Left lung (tissue), 10 donors: ENCODE data around the gene IGSF9B. TPM values are rescaled to one million over a fixed set of nuclear protein-coding genes. Genes with fewer than 3 reads are reported as not detected.

ENCODE experiments used
- ATAC-seq: fragments of 200-7000 bp; cut with Tn5 transposase; one replicate; pipeline ENCODE4 v1.9.1; 2020; ENCODE audit warnings: moderate library complexity
- DNase-seq, 4 donors: peaks; one replicate each; pipeline ENCODE4 v3.0.0-alpha.2; 2013 to 2020
- H3K27ac ChIP-seq, 2 donors: fragments of 200-600 bp; sonication (generic) in 1 of 2; one replicate each; pipeline versions ENCODE4 v1.5.0 to v1.8.0; 2020 to 2021
- H3K27me3 ChIP-seq, 2 donors: fragments of 200-600 bp; sonication (generic) in 1 of 2; one replicate each; pipeline versions ENCODE4 v1.5.0 to v1.8.0; 2020 to 2021
- H3K36me3 ChIP-seq, 2 donors: fragments of 200-600 bp; sonication (generic) in 1 of 2; one replicate each; pipeline versions ENCODE4 v1.5.0 to v1.8.0; 2020 to 2021
- H3K4me1 ChIP-seq, 2 donors: fragments of 200-600 bp; one replicate each; pipeline ENCODE4 v1.8.0; 2021
- H3K4me3 ChIP-seq, 2 donors: fragments of 200-600 bp; sonication (generic) in 1 of 2; one replicate each; pipeline versions ENCODE4 v1.5.0 to v1.8.0; 2020 to 2021; ENCODE audit warnings: mild to moderate bottlenecking in 1 of 2
- H3K9me3 ChIP-seq, 2 donors: fragments of 200-600 bp; sonication (generic) in 1 of 2; one replicate each; pipeline versions ENCODE4 v1.5.0 to v1.8.0; 2020 to 2021
- intact Hi-C, 2 donors: fragments of 100-400 bp; cut with DNase I; formaldehyde crosslinking; loops; one replicate each; pipeline versions ENCODE4 v1.11.2 to v1.14.2; 2022
- polyA plus RNA-seq, 6 donors: library from polyadenylated mRNA; unstranded; fragments of 120-200 nt; gene quantifications; one replicate each; pipeline ENCODE4 v1.2.1, GENCODE V29; 2013; ENCODE audit not compliant: insufficient read length in 6 of 6
- total RNA-seq, 2 donors: library from RNA; stranded (reverse); fragmentation: NEBNext Ultra II Directional; extraction: Animal tissue kit (Norgen Biotek cat#: 25700); gene quantifications; one replicate each; pipeline ENCODE4 v1.2.1, GENCODE V29; 2021
- TF ChIP-seq, protein P1 (sequence below), 2 donors: fragments of 200-600 bp; sonication (generic) in 1 of 2; IDR thresholded peaks; one replicate each; pipeline versions ENCODE4 v1.5.0 to v1.8.0; 2021; ENCODE audit warnings: antibody characterized with exemption in 2 of 2
- donor health status: DM: no; HTN: yes; CAD: no.
- donor health status: DM: no; HTN: no; CAD: no.

The IGSF9B gene
- total and polyA plus RNA-seq, 8 donors, result 1.8 to 9.9 (median 2.8) TPM

DNA sequence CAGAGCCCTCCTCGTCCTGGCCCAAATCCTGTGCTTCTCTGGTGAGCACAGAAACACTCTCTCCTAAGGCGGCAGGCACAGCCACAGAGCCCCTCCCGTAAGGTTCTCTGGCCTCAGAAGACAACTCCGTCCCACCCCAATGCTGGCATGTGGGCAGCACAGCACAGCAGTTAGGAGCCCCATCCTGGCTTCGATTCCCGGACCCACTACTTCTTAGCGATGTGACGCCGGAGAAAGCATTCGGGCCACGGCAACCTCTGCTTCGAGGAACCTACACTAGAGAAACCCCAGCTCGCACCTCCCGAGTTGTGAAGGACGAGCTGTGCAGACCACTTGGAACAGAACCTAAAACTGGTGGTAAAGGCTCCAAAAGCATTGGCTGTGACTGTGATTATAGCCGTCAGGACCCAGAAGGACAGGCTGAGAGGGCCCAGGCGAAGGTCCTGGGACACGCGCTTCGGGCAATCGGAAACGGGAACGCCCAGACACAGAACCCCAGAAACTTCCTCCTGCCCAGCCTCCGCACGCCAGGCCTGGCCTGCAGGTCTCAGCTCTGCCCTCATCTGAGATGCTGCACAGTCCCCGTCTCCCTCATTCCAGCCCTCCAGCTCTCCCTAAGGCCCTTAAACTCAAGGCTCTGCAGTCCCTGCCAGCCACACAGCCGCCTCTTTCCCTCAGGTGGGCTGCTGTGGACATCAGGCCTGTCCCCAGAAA lies 26.6 kb downstream of the IGSF9B start:
- ATAC-seq, result no peak
- Histone ChIP-seq H3K36me3 (no peaks in the 10 kb centered on the region), H3K4me3 (no peak overlapping the region), H3K9me3 (no peaks in the 10 kb centered on the region), H3K4me1 (peaks cover 0 to 9% of the 10 kb centered on the region in 2 donors), H3K27me3 (no peaks in the 10 kb centered on the region), H3K27ac (no peak overlapping the region)
- intact Hi-C loops, result no loop called here
- peak in 1 of 4 donors; percentile 54 for DNase-seq
- TF ChIP-seq, protein P1, sequence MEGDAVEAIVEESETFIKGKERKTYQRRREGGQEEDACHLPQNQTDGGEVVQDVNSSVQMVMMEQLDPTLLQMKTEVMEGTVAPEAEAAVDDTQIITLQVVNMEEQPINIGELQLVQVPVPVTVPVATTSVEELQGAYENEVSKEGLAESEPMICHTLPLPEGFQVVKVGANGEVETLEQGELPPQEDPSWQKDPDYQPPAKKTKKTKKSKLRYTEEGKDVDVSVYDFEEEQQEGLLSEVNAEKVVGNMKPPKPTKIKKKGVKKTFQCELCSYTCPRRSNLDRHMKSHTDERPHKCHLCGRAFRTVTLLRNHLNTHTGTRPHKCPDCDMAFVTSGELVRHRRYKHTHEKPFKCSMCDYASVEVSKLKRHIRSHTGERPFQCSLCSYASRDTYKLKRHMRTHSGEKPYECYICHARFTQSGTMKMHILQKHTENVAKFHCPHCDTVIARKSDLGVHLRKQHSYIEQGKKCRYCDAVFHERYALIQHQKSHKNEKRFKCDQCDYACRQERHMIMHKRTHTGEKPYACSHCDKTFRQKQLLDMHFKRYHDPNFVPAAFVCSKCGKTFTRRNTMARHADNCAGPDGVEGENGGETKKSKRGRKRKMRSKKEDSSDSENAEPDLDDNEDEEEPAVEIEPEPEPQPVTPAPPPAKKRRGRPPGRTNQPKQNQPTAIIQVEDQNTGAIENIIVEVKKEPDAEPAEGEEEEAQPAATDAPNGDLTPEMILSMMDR (IDR thresholded peaks at IDR 0.05), result peak in 1 of 2 donors; percentile 13

DNA sequence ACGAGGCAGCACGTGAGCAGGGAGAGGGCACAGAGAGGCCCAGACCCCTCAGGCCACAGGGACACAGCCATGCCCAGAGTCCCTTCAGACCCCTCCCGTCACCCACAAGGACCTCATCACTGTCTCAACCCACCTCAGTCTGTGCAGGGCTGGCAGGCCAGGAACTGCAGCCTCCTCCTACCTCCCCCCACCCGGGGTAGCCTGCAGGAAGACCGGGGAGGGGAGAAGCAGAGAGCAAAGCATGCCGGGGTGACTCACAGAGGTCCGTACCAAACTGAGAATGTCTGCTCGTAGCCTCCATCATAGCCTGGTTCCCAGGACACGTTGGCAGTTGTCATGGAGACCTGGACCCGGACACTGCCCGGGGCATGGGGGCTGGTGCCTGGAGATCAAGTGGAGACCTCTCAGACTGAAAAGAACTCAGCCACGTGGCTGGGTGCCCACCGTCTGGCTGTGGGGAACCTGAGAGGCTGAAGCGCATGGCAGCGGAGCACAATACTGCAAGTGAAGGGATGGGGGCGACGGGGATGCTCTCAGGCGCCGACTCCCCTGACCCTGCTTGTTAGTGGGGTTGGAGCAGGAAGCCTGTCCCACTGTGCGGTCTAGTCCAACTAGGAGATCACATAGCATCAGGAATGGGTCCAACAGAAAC lies 27.2 kb downstream of the IGSF9B start:
- Histone ChIP-seq H3K4me1 (peaks cover 0 to 9% of the 10 kb centered on the region in 2 donors), H3K36me3 (no peaks in the 10 kb centered on the region), H3K4me3 (no peak overlapping the region), H3K9me3 (no peaks in the 10 kb centered on the region), H3K27ac (no peak overlapping the region), H3K27me3 (no peaks in the 10 kb centered on the region)
- peak in 1 of 4 donors; percentile 61 for DNase-seq
- intact Hi-C loops, result loop anchor here in 1 of 2 donors (10.0 kb wide), 1 partner anchor 215 kb away; no protein-coding TSS in a partner anchor
- TF ChIP-seq, protein P1 (IDR thresholded peaks at IDR 0.05), result no peak
- ATAC-seq, result no peak

DNA sequence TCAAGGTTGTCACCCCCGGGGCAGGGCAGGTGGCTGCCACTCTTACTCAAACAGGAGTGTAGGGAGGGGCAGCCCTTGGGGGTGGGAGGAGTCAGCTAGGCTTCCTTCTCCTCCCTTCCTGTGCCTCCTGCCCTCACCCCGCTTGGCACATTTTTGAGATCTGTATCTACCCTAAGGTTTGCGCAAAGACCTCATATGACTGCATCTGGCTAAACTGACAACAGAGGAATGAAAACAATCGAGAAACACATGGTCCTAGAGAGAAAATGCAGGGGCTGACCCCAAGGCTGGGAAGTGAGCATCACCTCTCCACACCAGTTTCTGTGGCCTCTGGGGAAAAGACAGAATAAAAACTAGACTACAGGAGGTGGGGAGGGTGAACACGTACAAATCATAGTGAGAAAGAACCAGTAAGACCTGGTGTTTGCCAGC lies 28.1 kb downstream of the IGSF9B start:
- Histone ChIP-seq H3K36me3 (no peaks in the 10 kb centered on the region), H3K27ac (no peak overlapping the region), H3K4me3 (no peak overlapping the region), H3K4me1 (peaks cover 0 to 9% of the 10 kb centered on the region in 2 donors), H3K9me3 (no peaks in the 10 kb centered on the region), H3K27me3 (no peaks in the 10 kb centered on the region)
- intact Hi-C loops, result loop anchor here in 1 of 2 donors (10.0 kb wide), 1 partner anchor 216 kb away; no protein-coding TSS in a partner anchor
- ATAC-seq (peak; percentile 37), DNase-seq (peak in 1 of 4 donors; percentile 43)
- TF ChIP-seq, protein P1 (IDR thresholded peaks at IDR 0.05), result no peak

DNA sequence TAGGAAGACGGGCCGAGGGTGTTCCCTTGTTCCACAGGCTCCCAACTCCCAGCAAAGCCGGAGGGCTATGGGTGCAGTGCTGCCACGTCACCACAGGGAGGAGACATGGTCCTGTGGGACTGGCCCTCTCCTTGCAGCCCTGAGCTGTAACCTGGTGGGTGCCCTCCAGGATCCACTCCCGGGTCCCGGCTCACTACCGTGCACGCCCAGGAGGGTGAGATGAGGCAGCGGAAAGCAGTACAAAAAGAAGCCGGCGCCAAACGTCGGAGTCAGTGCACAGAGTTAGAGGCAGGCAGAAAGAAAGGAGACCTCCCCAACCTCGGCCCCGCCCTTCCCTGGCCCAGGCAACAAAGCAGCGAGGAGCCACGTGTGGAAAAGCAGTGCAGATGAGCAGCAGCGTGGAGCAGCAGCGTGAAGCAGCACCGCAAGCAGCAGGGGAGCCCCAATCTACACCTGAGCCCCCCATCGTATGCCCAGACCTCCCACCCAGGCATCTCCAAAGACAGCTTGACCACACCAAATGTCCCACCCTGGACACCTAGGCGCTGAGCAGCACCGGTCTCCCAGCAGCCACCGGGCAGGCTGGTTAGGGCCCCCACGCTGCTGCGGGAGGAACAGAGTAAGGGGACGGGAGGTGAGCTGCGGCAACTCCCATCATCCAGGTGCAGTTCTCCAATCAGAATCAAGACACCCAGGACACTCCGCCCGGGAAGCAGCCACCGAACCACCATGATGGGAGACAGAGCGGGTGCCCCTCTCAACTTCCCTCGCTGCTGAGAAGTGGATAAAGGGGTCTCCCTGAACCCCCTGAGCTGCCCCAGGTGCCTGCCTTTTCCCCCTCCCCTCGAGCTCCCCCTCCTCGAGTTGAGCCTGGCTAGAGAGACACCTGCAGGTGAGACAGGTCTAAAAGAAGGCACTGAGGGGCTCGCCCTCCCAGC lies 28.8 kb downstream of the IGSF9B start:
- DNase-seq (peak in 3 of 4 donors; percentile 52 to 88 (median 57)), ATAC-seq (peak; percentile 96)
- Histone ChIP-seq H3K27me3 (no peaks in the 10 kb centered on the region), H3K9me3 (no peaks in the 10 kb centered on the region), H3K27ac (no peak overlapping the region), H3K4me3 (no peak overlapping the region), H3K4me1 (peaks cover 0 to 9% of the 10 kb centered on the region in 2 donors), H3K36me3 (no peaks in the 10 kb centered on the region)
- intact Hi-C loops, result loop anchor here in 1 of 2 donors (10.0 kb wide), 1 partner anchor 217 kb away; no protein-coding TSS in a partner anchor
- TF ChIP-seq, protein P1 (IDR thresholded peaks at IDR 0.05), result peak; percentile 80 to 84
